IPS-15b (cell line): Measurements from ENCODE around the gene SLAMF6.
"Not testable (repeated sequence)": the region's sequence is repeated elsewhere in the genome, so short reads cannot be mapped to it uniquely, and the experiment has no call there.

Source experiments
- H3K27me3 ChIP-seq: one replicate; pipeline ENCODE4 v1.6.1; 2013; ENCODE audit warnings: low read length; ENCODE audit not compliant: control insufficient read depth, insufficient read depth
- H3K36me3 ChIP-seq: one replicate; pipeline ENCODE4 v1.6.1; 2013; ENCODE audit warnings: low read length; ENCODE audit not compliant: control insufficient read depth, insufficient read depth
- H3K4me1 ChIP-seq: one replicate; pipeline ENCODE4 v1.6.1; 2013; ENCODE audit warnings: mild to moderate bottlenecking, low read length; ENCODE audit not compliant: control insufficient read depth, insufficient read depth
- H3K4me3 ChIP-seq: one replicate; pipeline ENCODE4 v1.5.1; 2013; ENCODE audit warnings: low read depth, low read length
- H3K9ac ChIP-seq: one replicate; pipeline ENCODE4 v1.6.1; 2013; ENCODE audit warnings: low read depth, mild to moderate bottlenecking, low read length
- H3K9me3 ChIP-seq: one replicate; pipeline ENCODE4 v1.6.1; 2013; ENCODE audit warnings: mild to moderate bottlenecking, low read length; ENCODE audit not compliant: control insufficient read depth, insufficient read depth

The SLAMF6 gene

DNA sequence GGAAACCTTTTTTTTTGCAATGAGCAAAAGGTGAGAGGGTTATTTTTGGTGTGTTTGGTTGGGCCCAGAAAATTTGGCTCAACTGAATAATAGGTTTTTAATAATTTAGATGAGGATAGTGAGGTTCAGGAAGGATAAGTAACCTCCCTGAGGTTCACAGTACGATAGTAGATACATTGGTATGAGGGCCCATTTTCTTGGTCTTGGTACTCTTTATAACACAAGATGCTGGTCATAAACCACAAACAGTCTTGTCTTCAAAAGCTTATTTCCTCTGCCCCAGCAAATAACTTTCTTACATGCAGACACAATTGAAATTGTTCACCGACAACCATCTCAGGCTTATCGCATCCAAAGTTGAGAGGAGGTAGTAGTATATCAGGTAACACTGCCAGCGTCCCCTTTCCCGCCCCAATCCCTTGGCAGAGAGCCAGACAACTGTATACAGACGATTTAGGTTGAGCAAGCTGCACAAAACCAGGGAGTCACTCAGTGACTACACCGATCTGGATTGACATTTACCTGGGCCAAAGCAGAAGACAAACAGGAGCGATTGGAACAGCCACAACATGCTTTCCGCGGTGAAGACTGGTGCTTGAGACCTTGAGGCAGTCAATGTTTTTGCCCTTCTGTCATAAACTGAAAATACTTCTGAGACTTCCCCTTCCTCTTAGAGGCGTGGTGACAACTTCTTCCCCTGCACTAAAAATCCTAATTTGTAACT is at the start of gene SLAMF6:
SLAMF6 (minus strand) TSS at position 634 of the 724 bp plus-strand sequence; CDS start at position 571, 63 bp downstream.
- Histone ChIP-seq H3K27me3 (no peaks in the 10 kb centered on the region), H3K9me3 (no peaks in the 10 kb centered on the region), H3K36me3 (no peaks in the 10 kb centered on the region), H3K9ac (no peak within 1 kb of the TSS), H3K4me1 (peaks cover 20% of the 10 kb centered on the region), H3K4me3 (no peak within 1 kb of the TSS)

DNA sequence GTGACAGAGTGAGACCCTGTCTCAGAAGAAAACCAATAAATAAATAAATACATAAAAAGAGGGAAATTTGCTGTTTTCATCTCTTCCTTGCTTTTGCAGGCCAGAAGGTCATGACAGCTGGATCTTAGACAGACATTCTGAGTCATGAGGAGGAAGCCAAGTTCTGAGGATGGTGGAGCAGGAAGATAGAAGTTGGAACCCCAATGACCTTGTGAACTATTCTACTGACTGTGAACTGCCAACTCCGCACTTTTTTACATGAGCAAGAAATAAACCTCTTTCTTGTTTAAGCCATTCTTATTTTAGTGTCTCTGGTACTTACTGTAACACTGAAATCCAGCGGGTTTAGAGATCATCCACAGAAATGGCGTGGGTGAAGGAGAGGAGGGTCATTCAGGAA is 47.8 kb upstream of the SLAMF6 start:
- Histone ChIP-seq H3K36me3 (no peaks in the 10 kb centered on the region), H3K9me3 (no peaks in the 10 kb centered on the region), H3K4me3 (no peak overlapping the region), H3K9ac (no peak overlapping the region), H3K27me3 (no peaks in the 10 kb centered on the region), H3K4me1 (no peaks in the 10 kb centered on the region)

DNA sequence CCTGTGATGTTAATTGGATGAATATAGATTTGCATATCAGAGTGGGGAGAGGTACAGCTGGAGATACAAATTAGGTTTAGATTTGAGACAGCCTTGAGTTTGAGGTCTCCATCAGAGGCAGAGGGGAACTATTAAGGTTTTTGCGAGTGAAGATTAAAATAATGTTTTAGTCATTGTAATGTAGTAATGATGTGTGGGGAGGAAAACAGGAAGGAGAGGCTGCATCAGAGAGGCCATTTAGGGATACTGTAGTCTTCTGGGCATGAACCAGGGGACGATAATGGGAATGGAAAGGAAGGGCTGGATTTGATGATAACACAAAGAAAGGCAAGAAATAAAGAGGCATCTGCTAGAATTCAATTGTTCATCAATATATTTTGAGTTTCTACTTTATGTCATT is 46.8 kb upstream of the SLAMF6 start:
- Histone ChIP-seq H3K4me1 (no peaks in the 10 kb centered on the region), H3K9me3 (no peaks in the 10 kb centered on the region), H3K4me3 (no peak overlapping the region), H3K36me3 (no peaks in the 10 kb centered on the region), H3K27me3 (no peaks in the 10 kb centered on the region), H3K9ac (no peak overlapping the region)

DNA sequence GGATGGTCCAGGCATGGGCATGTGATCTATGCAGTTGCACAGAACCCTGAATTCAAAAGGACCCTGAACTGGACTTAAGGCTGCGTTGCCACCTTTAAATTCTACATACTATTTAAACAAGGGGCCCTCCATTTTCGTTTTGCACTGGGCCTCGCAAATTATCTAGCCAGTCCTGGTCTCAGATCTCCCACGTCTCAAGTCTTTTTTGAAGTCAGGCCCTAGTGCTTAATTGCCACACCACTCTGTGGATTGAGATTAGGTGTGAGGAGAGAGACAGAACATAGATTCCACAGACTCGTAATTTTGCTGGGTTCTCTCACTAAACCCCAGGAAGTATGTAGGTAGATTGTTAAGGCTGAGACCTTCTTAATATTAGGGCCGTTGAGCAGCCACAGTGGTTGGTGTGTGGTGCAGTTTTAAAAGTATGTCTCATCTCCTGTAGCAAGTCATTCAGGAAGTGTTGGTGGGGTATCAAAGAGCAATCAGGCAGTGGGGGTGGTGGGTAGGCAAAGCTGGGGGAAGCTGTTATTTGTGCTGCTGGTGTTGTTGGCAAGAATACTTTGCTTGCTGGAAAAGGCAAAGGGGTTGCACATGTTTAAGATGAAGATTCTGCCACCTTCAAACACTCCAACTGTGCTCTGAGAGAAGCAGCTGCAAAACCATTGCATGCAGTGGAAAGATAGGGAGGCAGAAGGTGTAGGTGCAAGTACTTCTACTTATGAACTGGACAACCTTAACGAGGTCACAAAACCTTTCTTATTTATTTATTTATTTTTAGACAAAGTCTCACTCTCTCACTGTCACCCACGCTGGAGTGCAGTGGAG is 45.0 kb upstream of the SLAMF6 start:
- Histone ChIP-seq H3K36me3 (no peaks in the 10 kb centered on the region), H3K4me1 (no peaks in the 10 kb centered on the region), H3K9me3 (no peaks in the 10 kb centered on the region), H3K4me3 (no peak overlapping the region), H3K27me3 (no peaks in the 10 kb centered on the region), H3K9ac (no peak overlapping the region)

DNA sequence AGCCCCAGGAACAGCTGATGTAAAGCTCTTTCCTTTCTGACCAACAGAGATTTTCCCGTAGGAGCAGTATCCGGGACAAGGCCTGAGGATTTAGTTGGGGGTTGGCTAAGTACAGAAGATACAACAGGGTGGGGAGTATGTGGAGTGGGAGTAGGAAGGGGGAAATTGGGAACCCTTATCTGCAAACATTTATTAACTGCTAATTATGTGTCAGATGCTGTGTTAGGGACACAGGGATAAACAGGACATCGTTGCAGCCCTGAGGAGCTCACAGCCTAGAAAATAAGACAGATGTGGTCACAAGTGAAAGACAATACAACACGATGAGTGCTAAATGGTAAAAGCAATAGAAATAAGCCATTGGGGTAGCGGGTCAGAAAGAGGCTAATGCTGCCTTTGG is 44.3 kb upstream of the SLAMF6 start:
- Histone ChIP-seq H3K9me3 (no peaks in the 10 kb centered on the region), H3K9ac (no peak overlapping the region), H3K4me1 (no peaks in the 10 kb centered on the region), H3K4me3 (no peak overlapping the region), H3K36me3 (no peaks in the 10 kb centered on the region), H3K27me3 (no peaks in the 10 kb centered on the region)

DNA sequence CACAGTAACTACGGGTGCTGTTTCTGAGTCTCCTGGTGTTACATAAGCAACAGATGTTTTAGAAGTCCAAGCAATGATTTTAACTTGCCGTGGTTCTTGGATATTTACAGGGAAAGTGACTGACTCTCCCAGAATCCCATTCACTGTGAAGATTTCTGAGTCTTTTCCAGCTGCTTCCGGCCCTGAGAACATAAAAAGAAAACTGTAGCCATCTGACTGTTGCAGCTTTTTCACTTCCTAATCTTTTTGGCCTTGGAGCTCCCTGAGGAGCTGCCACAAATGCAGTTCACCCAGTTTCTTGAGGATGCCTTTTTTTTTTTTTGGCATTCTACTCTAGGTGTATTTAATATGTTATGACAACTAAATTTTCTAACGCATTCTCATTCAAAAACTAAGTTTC is 42.5 kb upstream of the SLAMF6 start:
- Histone ChIP-seq H3K36me3 (no peaks in the 10 kb centered on the region), H3K9me3 (no peaks in the 10 kb centered on the region), H3K9ac (no peak overlapping the region)

DNA sequence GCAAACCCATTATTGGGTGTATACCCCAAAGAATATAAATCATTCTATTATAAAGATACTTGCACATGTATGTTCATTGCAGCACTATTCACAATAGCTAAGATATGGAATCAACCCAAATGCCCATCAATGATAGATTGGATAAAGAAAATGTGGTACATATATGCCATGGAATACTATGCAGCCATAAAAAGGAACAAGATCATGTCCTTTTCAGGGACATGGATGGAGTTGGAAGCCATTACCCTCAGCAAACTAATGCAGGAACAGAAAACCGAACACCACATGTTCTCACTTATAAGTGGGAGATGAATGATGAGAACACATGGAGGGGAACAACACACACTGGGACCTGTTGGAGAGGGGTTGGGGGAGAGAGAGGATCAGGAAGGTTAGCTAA is 40.2 kb upstream of the SLAMF6 start:
- not testable (repeated sequence) for H3K36me3 ChIP-seq, H3K4me1 ChIP-seq, H3K9me3 ChIP-seq, H3K27me3 ChIP-seq, H3K9ac ChIP-seq, H3K4me3 ChIP-seq

More for the DNA sequence above, 42.5 kb upstream of the SLAMF6 start:
- no peak overlapping the region for H3K4me3 ChIP-seq
- no peaks in the 10 kb centered on the region for H3K4me1 ChIP-seq
- no peaks in the 10 kb centered on the region for H3K27me3 ChIP-seq

DNA sequence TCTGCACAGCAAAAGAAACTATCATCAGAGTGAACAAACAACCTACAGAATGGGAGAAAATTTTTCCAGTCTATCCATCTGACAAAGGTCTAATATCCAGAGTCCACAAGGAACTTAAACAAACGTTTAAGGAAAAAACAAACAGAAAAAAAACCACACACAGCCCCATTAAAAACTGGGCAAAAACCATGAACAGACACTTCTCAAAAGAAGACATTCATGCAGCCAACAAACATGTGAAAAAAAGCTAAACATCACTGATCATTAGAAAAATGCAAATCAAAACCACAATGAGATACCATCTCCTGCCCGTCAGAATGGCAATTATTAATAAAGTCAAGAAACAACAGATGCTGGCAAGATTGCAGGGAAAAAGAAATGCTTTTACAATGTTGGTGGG is 39.7 kb upstream of the SLAMF6 start:
- not testable (repeated sequence) for H3K9ac ChIP-seq, H3K36me3 ChIP-seq, H3K4me3 ChIP-seq, H3K4me1 ChIP-seq, H3K27me3 ChIP-seq, H3K9me3 ChIP-seq

DNA sequence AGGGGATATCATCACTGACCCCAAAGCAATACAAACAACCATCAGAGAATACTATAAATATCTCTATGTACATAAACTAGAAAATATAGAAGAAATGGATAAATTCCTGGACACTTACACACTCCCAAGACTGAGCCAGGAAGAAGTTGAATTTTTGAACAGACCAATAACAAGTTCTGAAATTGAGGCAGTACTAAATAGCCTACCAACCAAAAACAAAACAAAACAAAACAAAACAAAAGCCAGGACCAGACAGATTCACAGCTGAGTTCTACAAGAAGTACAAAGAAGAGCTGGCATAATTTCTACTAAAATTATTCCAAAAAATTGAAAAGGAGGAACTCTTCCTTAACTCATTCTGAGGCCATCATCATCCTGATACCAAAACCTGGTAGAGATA is 37.8 kb upstream of the SLAMF6 start:
- no peaks in the 10 kb centered on the region for H3K9me3 ChIP-seq
- H3K27me3 ChIP-seq = no peaks in the 10 kb centered on the region
- H3K36me3 ChIP-seq = no peaks in the 10 kb centered on the region
- no peaks in the 10 kb centered on the region for H3K4me1 ChIP-seq
- no peak overlapping the region for H3K9ac ChIP-seq
- no peak overlapping the region for H3K4me3 ChIP-seq

DNA sequence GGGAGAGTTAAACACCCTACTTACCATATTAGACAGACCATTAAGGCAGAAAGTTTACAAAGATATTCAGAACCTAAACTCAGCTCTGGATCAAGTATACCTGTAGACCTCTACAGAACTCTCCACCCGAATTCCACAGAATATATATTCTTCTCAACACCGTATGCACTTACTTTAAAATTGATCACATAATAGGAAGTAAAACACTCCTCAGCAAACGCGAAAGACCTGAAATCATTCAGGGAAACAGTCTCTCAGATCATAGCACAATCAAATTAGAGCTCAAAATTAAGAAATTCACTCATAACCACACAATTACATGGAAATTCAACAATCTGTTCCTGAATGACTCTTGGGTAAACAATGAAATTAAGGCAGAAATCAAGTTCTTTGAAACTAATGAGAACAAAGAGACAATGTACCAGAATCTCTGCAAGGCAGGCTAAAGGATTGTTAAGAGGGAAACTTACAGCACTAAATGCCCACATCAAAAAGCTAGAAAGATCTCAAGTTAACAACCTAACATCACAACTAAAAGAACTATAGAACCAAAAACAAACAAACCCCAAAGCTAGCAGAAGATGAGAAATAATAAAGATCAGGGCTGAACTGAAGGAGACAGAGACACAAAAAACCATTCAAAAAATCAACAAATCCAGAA is 37.1 kb upstream of the SLAMF6 start:
- no peak overlapping the region for H3K4me3 ChIP-seq
- H3K27me3 ChIP-seq = no peaks in the 10 kb centered on the region
- H3K9me3 ChIP-seq = no peaks in the 10 kb centered on the region
- no peaks in the 10 kb centered on the region for H3K36me3 ChIP-seq
- no peak overlapping the region for H3K9ac ChIP-seq
- no peaks in the 10 kb centered on the region for H3K4me1 ChIP-seq

DNA sequence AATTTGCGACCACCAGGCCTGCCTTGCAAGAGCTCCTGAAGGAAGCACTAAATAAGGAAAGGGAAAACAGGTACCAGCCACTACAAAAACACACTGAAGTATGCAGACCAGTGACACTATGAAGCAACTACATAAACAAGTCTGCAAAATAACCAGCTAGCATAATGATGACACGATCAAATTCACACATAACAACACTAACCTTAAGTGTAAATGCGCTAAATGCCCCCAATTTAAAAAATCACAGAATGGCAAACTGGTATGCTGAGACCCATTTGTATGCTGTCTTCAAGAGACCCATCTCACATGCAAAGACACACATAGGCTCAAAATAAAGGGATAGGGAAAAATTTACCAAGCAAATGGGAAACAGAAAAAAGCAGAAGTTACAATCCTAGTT is 36.4 kb upstream of the SLAMF6 start:
- H3K9me3 ChIP-seq, H3K27me3 ChIP-seq, H3K9ac ChIP-seq, H3K4me3 ChIP-seq, H3K4me1 ChIP-seq, H3K36me3 ChIP-seq: not testable (repeated sequence)
